ENCODE data around the gene GPT2. TPM values are rescaled to one million over a fixed set of nuclear protein-coding genes. Genes with fewer than 3 reads are reported as not detected.

Gene GPT2
- total RNA-seq, 1 experiment from 2014 or later = 68.8 TPM

- no peak for DNase-seq
- Histone ChIP-seq H3K23ac (ENCODE audit: insufficient read length, low read depth, low read length) (no peak overlapping the region), H3K79me1 (ENCODE audit: insufficient read depth, low read depth, low read length, poor library complexity, severe bottlenecking) (no peaks in the 10 kb centered on the region), H3T11ph (ENCODE audit: low read length) (no peak overlapping the region), H2BK12ac (ENCODE audit: insufficient read length, low read depth, low read length) (no peak overlapping the region), H2BK15ac (ENCODE audit: low read depth, low read length) (no peak overlapping the region), H2BK20ac (ENCODE audit: low read depth, low read length, poor library complexity, severe bottlenecking) (no peak overlapping the region), H3K4me1 (ENCODE audit: insufficient read depth, low read length) (no peaks in the 10 kb centered on the region), H2AK5ac (ENCODE audit: insufficient read length, low read length) (no peak overlapping the region), H3K56ac (ENCODE audit: insufficient read length, low read depth, low read length) (no peak overlapping the region), H3K27me3 (ENCODE audit: insufficient read depth, low read length) (no peaks in the 10 kb centered on the region), H3K27ac (ENCODE audit: insufficient read length, low read depth, low read length) (no peak overlapping the region), H4K91ac (ENCODE audit: insufficient read length, low read depth, low read length) (no peak overlapping the region), H3K79me2 (ENCODE audit: insufficient read depth, low read length) (no peaks in the 10 kb centered on the region), H3K23me2 (ENCODE audit: insufficient read length, low read depth, low read length, poor library complexity, severe bottlenecking) (no peaks in the 10 kb centered on the region), H2BK120ac (ENCODE audit: low read depth, low read length, poor library complexity, severe bottlenecking) (no peak overlapping the region), H2BK5ac (ENCODE audit: insufficient read length, low read length) (no peak overlapping the region), H3K9me3 (ENCODE audit: control insufficient read depth, low read depth, low read length) (no peaks in the 10 kb centered on the region), H4K20me1 (ENCODE audit: control insufficient read depth, insufficient read depth, insufficient read length) (no peaks in the 10 kb centered on the region), H3K4ac (ENCODE audit: low read depth, low read length) (no peak overlapping the region), H4K5ac (ENCODE audit: insufficient read length, low read depth, low read length) (no peak overlapping the region), H3K18ac (ENCODE audit: insufficient read length, low read depth, low read length) (no peak overlapping the region), H3K14ac (ENCODE audit: insufficient read depth, low read length) (no peak overlapping the region), H4K8ac (replicated peaks; ENCODE audit: insufficient read length, low read depth, low read length) (no peak overlapping the region), H2AFZ (ENCODE audit: low read length) (no peak overlapping the region), H3K4me2 (ENCODE audit: insufficient read depth, insufficient read length, low read length) (no peak overlapping the region), H3K9ac (ENCODE audit: extremely low read depth, insufficient read length, low read length) (no peak overlapping the region)
- peak overlapping the region in 1 of 3 experiments; percentile 19; a peak in 1 of 7 replicates for H3K27ac Mint-ChIP-seq
- no CpG with 5 or more reads among the region's 6 CpGs for WGBS (ENCODE audit: extremely low coverage, insufficient read length, low lambda C conversion rate)
- H3K4me3 Mint-ChIP-seq = no peak overlapping the region
- H3K27me3 Mint-ChIP-seq (ENCODE audit: low read depth) = no peaks in the 10 kb centered on the region; the same call in 1 of the 2 replicates
- peaks cover under 1 to 4% of the 10 kb centered on the region in 2 experiments; a peak in 3 of 4 replicates for H3K4me1 Mint-ChIP-seq
- H3K36me3 Mint-ChIP-seq (ENCODE audit: insufficient read depth in 1 of 3, low read depth in 3 of 3) = peaks cover 56 to 88% (median 86%) of the 10 kb centered on the region in 3 experiments
- H3K9me3 Mint-ChIP-seq = no peaks in the 10 kb centered on the region
- TF ChIP-seq CTCF (conservative IDR thresholded peaks at IDR 0.05) = no peak
Observed at GRCh38 chr16:46924402-46924801, 40.2 kb downstream of the GPT2 start.
